ENCODE measurements around the gene GLP2R. TPM values are rescaled to one million over a fixed set of nuclear protein-coding genes. Genes with fewer than 3 reads are reported as not detected.

GLP2R gene
- total RNA-seq, 1 donor, result 0.43 TPM

DNA sequence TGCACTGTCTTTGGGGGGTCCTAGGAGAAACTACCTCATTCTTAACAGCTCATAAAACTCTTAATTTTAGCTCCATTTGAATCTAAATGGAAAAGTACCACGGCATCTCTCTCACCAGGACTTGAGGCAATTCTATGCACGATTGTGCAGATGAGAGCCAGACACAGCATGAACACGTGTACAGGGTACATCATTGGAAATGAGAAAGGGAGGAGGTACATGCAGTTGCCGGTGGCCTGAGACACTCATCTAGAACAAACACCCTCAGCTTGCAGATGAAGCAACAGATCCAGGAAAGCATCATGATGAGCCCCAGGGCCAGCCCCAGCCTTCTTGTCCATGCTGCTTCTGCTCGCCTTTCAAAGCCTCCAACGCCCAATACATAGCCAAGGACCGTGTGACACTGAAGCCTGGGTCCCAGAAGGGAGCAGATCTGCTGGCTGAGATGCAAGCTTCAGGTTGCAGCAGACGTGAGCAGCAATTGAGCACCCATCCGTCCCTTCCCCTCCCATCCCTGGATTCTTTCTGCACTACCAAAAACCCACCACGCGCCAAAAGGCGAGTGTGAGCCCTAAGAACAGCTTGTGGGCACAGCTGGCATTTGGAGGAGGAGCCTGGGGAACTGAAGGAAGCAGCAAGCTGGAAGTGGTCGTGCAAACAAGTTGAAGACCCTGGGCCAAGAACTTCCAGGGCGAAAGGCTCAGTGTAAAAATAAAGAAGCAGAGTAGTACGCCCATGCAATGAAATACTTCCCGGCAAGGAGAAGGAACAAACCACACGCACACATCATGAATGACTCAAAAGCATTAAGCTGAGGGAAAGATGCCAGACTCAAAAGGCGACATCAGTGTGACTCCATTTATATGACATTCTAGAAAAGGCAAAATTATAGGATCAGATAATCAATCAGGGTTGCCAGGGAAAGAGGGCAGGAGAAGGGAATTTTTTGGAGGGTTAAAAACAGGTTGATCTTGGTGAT is 86.7 kb downstream of the GLP2R start:
- no peak for TF ChIP-seq CTCF (IDR thresholded peaks at IDR 0.05; ENCODE audit: insufficient read depth, low read depth, low read length)
- no peak overlapping the region for H3K4me3 ChIP-seq (ENCODE audit: low read depth, low read length)
- no peak for DNase-seq (ENCODE audit: low read depth)

DNA sequence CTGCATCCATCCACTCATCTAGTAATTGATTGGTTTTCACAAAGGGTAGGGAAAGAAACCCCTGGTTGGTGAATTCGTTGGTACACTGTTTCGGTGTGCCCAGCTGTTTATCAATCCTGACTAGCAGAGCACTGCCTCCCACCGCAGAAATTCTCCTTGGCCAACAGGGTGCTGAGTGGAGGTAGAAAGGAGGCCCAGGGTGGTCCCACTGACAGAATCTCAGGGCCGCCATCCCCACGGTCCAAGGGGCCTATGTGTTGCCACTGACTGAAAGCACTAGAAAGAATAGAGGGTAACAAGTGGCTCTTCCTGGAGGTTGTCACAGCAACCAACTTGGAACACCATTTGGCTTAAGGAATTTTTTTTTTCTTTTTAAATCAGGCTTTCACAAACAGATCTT is 87.8 kb downstream of the GLP2R start:
- TF ChIP-seq CTCF (IDR thresholded peaks at IDR 0.05; ENCODE audit: insufficient read depth, low read depth, low read length), result no peak
- no peak overlapping the region for H3K4me3 ChIP-seq (ENCODE audit: low read depth, low read length)
- no peak for DNase-seq (ENCODE audit: low read depth)

GRCh38 chr17:9916108-9916507 is 90.4 kb downstream of the GLP2R start:
- no peak overlapping the region for H3K4me3 ChIP-seq (ENCODE audit: low read depth, low read length)
- no peak for DNase-seq (ENCODE audit: low read depth)
- no peak for TF ChIP-seq CTCF (IDR thresholded peaks at IDR 0.05; ENCODE audit: insufficient read depth, low read depth, low read length)

GRCh38 chr17:9917131-9917530 is 91.4 kb downstream of the GLP2R start:
- no peak for TF ChIP-seq CTCF (IDR thresholded peaks at IDR 0.05; ENCODE audit: insufficient read depth, low read depth, low read length)
- DNase-seq (ENCODE audit: low read depth), result no peak
- no peak overlapping the region for H3K4me3 ChIP-seq (ENCODE audit: low read depth, low read length)

DNA sequence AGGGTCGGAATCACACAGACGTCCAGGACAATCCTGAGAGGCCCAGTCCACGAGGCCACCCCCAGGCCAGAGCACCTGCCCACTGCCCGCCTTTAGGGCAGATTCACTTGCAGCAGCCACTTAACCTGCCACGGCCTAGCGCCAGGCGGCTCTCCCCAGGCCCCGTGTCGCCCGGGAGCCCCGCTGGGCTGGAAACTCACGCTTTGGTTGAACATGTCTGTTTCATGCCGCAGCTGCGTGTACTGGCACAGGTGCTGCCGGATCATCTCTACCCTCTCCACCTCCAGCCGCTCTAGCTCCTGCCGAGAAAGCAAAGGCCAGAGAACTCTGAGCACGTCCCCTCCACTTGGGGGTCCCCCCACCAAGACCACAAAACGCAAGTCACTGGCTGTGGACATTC is 92.1 kb downstream of the GLP2R start:
- H3K4me3 ChIP-seq (ENCODE audit: low read depth, low read length), result no peak overlapping the region
- DNase-seq (ENCODE audit: low read depth), result no peak
- no peak for TF ChIP-seq CTCF (IDR thresholded peaks at IDR 0.05; ENCODE audit: insufficient read depth, low read depth, low read length)

DNA sequence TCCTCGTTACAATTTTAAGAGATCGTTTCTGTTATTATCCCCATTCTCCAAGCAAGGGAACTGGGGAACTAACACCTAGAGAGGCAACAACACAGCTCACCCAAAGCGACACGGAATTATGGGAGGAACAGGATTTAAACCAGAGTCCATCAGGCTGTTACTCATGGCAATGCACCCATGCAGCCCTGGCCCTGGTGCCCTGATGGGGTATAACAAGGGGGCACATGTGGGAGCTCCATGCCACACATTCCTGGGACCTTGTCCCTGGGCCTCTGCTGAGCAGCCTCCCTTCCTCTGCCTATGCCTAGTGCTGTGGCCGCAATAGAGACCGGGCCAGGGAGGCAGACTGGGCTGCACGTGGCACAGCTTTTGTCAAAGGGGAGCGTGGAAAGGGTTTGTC is 92.6 kb downstream of the GLP2R start:
- DNase-seq (ENCODE audit: low read depth), result no peak
- no peak for TF ChIP-seq CTCF (IDR thresholded peaks at IDR 0.05; ENCODE audit: insufficient read depth, low read depth, low read length)
- H3K4me3 ChIP-seq (ENCODE audit: low read depth, low read length), result no peak overlapping the region

Measured in fibroblast of villous mesenchyme (primary cell).